Pancreas (tissue), 10 donors: ENCODE data around the gene WIPF3. TPM values are rescaled to one million over a fixed set of nuclear protein-coding genes. Genes with fewer than 3 reads are reported as not detected.
A peak's percentile ranks its signal among the peaks of the same experiment; 100 is the strongest.
"Not testable (repeated sequence)": the region's sequence is repeated elsewhere in the genome, so short reads cannot be mapped to it uniquely, and the experiment has no call there.

Experiments
- ATAC-seq, 4 donors: fragments of 200-7000 bp; cut with Tn5 transposase; one replicate each; pipeline versions ENCODE4 v1.8.0 to v1.9.1; 2020; ENCODE audit warnings: mild to moderate bottlenecking in 4 of 4, moderate library complexity in 4 of 4
- DNase-seq, 6 donors: peaks; one replicate each; pipeline ENCODE4 v3.0.0-alpha.2; 2020
- FAIRE-seq: peaks from 2 replicates; lab custom pipeline; 2012; peaks lifted over from hg19 to GRCh38; lab: Jason Lieb, UNC
- H3K27ac ChIP-seq, 4 donors: fragments of 200-600 bp; sonication (generic); 1 replicate in 3 of 4; 2 replicates in 1 of 4; pipeline versions ENCODE4 v1.5.0 to v1.8.0; 2020
- H3K27me3 ChIP-seq, 4 donors: fragments of 200-600 bp; one replicate each; pipeline ENCODE4 v1.8.0; 2021
- H3K36me3 ChIP-seq, 3 donors: fragments of 200-600 bp; sonication (generic) in 1 of 3; one replicate each; pipeline versions ENCODE4 v1.5.0 to v1.8.0; 2020 to 2021
- H3K4me1 ChIP-seq, 3 donors: fragments of 200-600 bp; one replicate each; pipeline ENCODE4 v1.8.0; 2021
- H3K4me3 ChIP-seq, 4 donors: fragments of 200-600 bp; sonication (generic) in 2 of 4; one replicate each; pipeline versions ENCODE4 v1.5.0 to v1.8.0; 2020 to 2021
- H3K9me3 ChIP-seq, 4 donors: fragments of 200-600 bp; one replicate each; pipeline ENCODE4 v1.8.0; 2021
- WGBS, 2 donors: extraction: QIAGEN DNeasy Blood & Tissue Kit; methylation state at CpG; one replicate each; pipeline ENCODE4 v1.1.7; 2013; 5-methylcytosine and 5-hydroxymethylcytosine counted together
- intact Hi-C, 3 donors: fragments of 100-400 bp; cut with DNase I; formaldehyde crosslinking; loops; one replicate each; pipeline versions ENCODE4 v1.11.1 to v1.14.2; 2022
- polyA plus RNA-seq, 2 donors: library from polyadenylated mRNA; stranded (reverse); fragments of 200-250 nt; gene quantifications; one replicate each; pipeline ENCODE4 v1.2.3, GENCODE V29; 2013
- total RNA-seq, 6 donors: library from RNA; stranded (reverse); fragmentation: NEBNext Ultra II Directional in 4 of 6; extraction: Animal tissue kit (Norgen Biotek cat#: 25700) in 4 of 6; gene quantifications; one replicate each; pipeline versions ENCODE4 v1.2.1 to v1.2.4, GENCODE V29; 2021 to 2023
- TF ChIP-seq, protein P1 (sequence below), 4 donors: fragments of 200-600 bp; sonication (generic) in 3 of 4; IDR thresholded peaks; one replicate each; pipeline versions ENCODE4 v1.5.0 to v1.8.0; 2021; ENCODE audit warnings: antibody characterized with exemption in 4 of 4
- donor health status: healthy with polysubstance abuse.
- donor health status: DM: no; HTN: no; CAD: no; lungs with moderate emphysema.
- donor health status: DM: no; HTN: no; CAD: no.
- donor health status: control.
- donor health status: control.
- donor health status: Bipolar disorder and iron deficiency.
- donor health status: DM: yes; HTN: yes; CAD: no.
- donor health status: DM: no; HTN: no; CAD: no.
- donor health status: DM: no; HTN: no; CAD: no.
- donor health status: DM: yes; HTN: yes; CAD: no.

WIPF3 gene
- total and polyA plus RNA-seq, 8 donors: 0.98 to 4.6 (median 1.6) TPM

DNA sequence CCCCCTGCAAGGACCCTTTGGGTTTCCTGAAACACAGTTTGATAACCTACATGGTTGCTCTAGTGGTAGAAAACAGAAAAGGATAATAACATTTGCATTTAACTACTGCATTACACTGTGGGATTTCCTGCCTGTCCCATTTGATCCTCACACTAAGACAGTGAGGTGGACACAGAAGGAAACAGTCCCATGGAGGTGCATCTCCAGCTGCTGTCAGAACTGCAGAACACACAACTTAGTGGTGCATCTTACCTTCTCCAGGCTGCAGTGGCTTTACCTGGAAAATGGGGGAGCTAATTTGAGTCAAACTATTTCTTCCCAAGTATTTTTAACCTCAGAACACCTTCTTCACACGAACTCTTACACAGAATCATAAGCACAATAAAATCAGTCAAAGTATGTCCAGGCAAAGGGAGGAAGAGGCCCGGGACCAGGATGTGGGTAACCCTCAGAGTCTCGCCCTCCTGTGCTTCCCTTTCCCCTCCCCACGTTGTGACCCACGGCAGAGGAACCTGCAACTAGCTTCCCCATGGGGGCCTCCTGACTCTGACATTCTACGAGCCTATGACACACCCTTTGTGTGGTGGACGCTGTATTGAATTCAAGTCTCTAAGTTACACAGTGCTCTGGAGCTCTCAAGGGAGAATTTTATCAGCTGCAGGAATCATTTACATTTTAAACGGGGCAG is 149.6 kb downstream of the WIPF3 start:
- whole genome bisulfite sequencing, 2 donors: 80 to 81% methylated on average over 8 of the region's 8 CpGs
- Histone ChIP-seq H3K9me3 (no peaks in the 10 kb centered on the region), H3K27ac (no peak overlapping the region), H3K4me1 (peaks cover 0 to 4% (median 0%) of the 10 kb centered on the region in 3 donors), H3K4me3 (no peak overlapping the region), H3K27me3 (no peaks in the 10 kb centered on the region), H3K36me3 (peaks cover 0 to 16% (median 0%) of the 10 kb centered on the region in 3 donors)
- intact Hi-C loops: no loop called here
- TF ChIP-seq, protein P1, sequence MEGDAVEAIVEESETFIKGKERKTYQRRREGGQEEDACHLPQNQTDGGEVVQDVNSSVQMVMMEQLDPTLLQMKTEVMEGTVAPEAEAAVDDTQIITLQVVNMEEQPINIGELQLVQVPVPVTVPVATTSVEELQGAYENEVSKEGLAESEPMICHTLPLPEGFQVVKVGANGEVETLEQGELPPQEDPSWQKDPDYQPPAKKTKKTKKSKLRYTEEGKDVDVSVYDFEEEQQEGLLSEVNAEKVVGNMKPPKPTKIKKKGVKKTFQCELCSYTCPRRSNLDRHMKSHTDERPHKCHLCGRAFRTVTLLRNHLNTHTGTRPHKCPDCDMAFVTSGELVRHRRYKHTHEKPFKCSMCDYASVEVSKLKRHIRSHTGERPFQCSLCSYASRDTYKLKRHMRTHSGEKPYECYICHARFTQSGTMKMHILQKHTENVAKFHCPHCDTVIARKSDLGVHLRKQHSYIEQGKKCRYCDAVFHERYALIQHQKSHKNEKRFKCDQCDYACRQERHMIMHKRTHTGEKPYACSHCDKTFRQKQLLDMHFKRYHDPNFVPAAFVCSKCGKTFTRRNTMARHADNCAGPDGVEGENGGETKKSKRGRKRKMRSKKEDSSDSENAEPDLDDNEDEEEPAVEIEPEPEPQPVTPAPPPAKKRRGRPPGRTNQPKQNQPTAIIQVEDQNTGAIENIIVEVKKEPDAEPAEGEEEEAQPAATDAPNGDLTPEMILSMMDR (IDR thresholded peaks at IDR 0.05): no peak
- FAIRE-seq: no peak
- peak in 1 of 4 donors; percentile 50 for ATAC-seq
- no peak for DNase-seq

DNA sequence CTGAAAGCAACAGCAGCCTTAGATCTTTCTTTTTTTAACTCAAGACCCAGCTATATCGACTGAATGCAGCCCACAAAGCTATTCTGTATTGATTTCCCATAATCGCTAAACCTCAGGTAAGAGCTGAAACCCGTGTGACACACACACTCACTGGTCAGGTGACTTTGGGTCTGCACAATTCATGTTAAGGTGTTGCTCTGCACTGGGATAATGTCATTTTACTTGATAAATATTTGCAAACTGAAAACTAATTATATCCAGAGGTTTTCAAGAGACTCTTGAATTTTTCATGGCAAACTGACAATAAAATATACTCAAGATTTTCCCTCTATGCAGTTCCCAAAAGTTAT is 150.2 kb downstream of the WIPF3 start:
- no peak for FAIRE-seq
- H3K27ac ChIP-seq: no peak overlapping the region
- H3K9me3 ChIP-seq: no peaks in the 10 kb centered on the region
- 63 to 70% methylated on average over 3 of the region's 3 CpGs for WGBS, 2 donors
- H3K4me1 ChIP-seq: peaks cover 0 to 4% (median 0%) of the 10 kb centered on the region in 3 donors
- ATAC-seq: no peak
- intact Hi-C loops: no loop called here
- no peak overlapping the region for H3K4me3 ChIP-seq
- no peak for DNase-seq
- H3K36me3 ChIP-seq: peaks cover 0 to 11% (median 0%) of the 10 kb centered on the region in 3 donors
- TF ChIP-seq, protein P1 (IDR thresholded peaks at IDR 0.05): no peak
- no peaks in the 10 kb centered on the region for H3K27me3 ChIP-seq

DNA sequence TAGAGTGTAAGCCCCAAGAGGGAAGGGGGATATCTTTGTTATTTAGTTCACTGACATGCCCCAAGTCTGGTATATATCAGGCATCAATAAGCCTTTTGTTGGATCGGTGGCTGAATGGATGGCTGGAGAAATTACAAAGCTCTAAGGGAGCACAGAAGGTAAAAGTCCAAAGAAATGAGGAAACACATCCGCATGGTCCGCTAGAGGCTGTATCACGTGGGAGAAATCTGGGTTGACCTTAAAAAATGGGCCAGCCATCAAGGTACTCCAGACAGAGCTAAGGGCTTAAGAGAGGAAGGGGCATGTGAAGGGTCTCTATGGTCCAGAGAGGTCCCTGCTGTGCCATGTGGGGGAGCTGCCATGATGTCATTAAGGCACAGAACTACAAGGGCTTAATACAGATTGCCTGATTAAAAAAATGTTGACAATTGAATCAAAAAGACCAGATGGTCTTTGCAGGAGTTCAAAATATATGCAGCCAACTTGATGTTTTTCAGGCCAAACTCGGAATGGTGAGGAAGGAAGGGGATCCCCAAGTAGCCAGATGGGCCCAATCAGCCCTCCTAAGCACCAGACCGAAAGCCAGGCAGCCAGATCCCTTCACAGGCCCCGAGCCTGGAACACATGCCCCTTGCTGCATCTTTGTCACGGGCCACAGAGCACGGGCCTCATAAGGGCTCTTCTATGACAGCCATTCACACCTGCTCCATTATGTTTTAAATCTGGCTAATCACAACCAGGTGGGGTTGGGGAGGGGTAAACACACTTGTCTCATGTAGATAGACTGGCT is 151.4 kb downstream of the WIPF3 start:
- no peak for ATAC-seq
- no peak for DNase-seq
- Histone ChIP-seq H3K27me3 (no peaks in the 10 kb centered on the region), H3K27ac (no peak overlapping the region), H3K4me3 (no peak overlapping the region), H3K9me3 (no peaks in the 10 kb centered on the region), H3K4me1 (peaks cover 0 to 4% (median 0%) of the 10 kb centered on the region in 3 donors), H3K36me3 (no peaks in the 10 kb centered on the region)
- WGBS, 2 donors: 89 to 93% methylated on average over 9 of the region's 9 CpGs
- no peak for FAIRE-seq
- TF ChIP-seq, protein P1 (IDR thresholded peaks at IDR 0.05): no peak
- intact Hi-C loops: no loop called here

DNA sequence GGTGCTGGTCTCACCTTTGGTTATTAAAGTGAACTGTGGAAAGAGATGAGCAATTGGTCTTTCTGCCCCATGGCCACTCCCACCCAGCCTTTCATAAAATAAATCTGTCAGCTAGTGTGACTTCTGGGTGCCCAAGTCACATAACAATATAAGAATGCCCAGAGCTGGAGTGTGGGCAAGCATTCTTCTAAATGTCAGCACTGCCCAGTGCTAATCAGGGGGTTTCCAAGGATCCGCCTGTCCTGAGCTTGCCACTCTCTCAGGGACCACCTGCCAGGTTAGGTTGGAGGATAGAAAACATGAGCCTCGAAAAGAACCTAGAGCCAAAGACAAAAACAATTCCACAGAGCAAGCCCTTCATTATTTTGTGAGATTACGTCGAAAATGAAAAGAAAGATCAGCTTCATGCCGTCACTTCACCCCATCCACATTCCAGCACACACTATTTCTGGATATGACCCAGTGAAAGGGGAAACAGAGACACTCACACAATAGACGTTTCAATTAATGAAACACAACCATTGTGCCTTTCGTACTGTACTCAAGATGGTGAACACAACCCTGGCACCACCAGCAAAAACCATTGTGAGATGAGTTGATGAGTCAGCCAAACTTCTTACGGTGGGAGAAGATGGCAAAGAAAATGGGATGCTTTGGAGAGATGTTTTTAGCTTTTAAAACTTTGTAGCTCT is 152.5 kb downstream of the WIPF3 start:
- DNase-seq: no peak
- peaks cover 0 to 4% (median 0%) of the 10 kb centered on the region in 3 donors for H3K4me1 ChIP-seq
- no peak overlapping the region for H3K4me3 ChIP-seq
- no peaks in the 10 kb centered on the region for H3K36me3 ChIP-seq
- no peaks in the 10 kb centered on the region for H3K27me3 ChIP-seq
- FAIRE-seq: no peak
- no peak for ATAC-seq
- TF ChIP-seq, protein P1 (IDR thresholded peaks at IDR 0.05): no peak
- intact Hi-C loops: no loop called here
- WGBS, 2 donors: 94 to 96% methylated on average over 8 of the region's 8 CpGs
- no peak overlapping the region for H3K27ac ChIP-seq
- H3K9me3 ChIP-seq: no peaks in the 10 kb centered on the region

DNA sequence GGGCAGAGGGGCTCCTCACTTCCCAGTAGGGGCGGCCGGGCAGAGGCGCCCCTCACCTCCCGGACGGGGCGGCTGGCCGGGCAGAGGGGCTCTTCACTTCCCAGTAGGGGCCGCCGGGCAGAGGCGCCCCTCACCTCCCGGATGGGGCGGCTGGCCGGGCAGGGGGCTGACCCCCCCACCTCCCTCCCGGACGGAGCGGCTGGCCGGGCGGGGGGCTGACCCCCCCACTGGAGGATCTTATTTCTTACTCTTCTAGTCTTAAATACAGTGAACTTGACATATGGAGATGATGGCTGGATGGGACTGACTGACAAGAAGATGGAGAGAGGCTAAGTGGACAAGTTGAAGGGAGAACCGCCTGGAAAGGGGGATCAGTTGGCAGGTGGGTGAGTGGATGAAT is 155.3 kb downstream of the WIPF3 start:
- FAIRE-seq, H3K4me1 ChIP-seq, H3K36me3 ChIP-seq, H3K4me3 ChIP-seq, H3K27ac ChIP-seq, H3K27me3 ChIP-seq, intact Hi-C loops, DNase-seq, H3K9me3 ChIP-seq, ATAC-seq: not testable (repeated sequence)
- 97% methylated on average over 6 to 19 of the region's 19 CpGs for WGBS, 2 donors
